ENCODE measurements around the gene TM4SF5.

DNA sequence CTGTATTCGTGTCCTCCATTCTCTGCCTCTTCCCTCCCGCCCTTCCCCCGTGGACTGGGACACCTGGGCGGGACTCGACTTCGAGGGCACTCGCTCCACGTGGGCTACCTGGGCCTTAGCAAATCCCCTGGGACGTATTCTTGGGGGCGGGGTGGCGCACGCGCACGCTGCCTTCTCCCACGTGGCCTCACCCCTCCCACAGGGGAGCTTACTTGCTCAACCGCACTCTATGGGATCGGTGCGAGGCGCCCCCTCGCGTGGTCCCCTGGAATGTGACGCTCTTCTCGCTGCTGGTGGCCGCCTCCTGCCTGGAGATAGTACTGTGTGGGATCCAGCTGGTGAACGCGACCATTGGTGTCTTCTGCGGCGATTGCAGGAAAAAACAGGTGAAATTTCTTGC is 11.0 kb downstream of the TM4SF5 start:
- TF ChIP-seq EZH2phosphoT487 (IDR thresholded peaks at IDR 0.05; ENCODE audit: insufficient read depth, low read depth) (no peak), EZH2 (IDR thresholded peaks at IDR 0.05; ENCODE audit: insufficient read depth, poor library complexity, severe bottlenecking) (no peak)
